Measurements from ENCODE around the gene SEC62.

Gene SEC62

DNA sequence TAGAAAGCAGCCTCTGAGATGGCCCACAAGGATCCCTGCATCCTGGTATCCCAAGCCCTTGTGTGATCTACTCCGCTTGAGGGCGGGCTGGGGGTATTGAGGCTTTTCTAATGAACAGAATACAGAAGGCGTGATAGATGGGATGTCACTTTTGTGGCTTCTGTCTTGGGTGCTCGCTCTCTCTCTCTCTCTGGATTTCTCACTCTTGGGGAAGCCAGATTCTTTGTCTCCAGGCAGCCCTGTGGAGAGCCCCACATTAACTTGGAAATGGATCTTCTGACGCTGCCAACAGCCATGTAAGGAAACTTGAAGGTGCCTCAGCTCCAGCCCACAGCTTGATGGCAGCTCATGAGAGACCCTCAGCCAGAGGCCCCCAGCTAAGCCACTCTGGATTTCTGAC lies 26.9 kb upstream of the SEC62 start:
- TF ChIP-seq ZFX (IDR thresholded peaks at IDR 0.05): no peak
- TF ChIP-seq, protein P1, sequence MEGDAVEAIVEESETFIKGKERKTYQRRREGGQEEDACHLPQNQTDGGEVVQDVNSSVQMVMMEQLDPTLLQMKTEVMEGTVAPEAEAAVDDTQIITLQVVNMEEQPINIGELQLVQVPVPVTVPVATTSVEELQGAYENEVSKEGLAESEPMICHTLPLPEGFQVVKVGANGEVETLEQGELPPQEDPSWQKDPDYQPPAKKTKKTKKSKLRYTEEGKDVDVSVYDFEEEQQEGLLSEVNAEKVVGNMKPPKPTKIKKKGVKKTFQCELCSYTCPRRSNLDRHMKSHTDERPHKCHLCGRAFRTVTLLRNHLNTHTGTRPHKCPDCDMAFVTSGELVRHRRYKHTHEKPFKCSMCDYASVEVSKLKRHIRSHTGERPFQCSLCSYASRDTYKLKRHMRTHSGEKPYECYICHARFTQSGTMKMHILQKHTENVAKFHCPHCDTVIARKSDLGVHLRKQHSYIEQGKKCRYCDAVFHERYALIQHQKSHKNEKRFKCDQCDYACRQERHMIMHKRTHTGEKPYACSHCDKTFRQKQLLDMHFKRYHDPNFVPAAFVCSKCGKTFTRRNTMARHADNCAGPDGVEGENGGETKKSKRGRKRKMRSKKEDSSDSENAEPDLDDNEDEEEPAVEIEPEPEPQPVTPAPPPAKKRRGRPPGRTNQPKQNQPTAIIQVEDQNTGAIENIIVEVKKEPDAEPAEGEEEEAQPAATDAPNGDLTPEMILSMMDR (conservative IDR thresholded peaks at IDR 0.05): no peak
- H3K27ac ChIP-seq: no peak overlapping the region

DNA sequence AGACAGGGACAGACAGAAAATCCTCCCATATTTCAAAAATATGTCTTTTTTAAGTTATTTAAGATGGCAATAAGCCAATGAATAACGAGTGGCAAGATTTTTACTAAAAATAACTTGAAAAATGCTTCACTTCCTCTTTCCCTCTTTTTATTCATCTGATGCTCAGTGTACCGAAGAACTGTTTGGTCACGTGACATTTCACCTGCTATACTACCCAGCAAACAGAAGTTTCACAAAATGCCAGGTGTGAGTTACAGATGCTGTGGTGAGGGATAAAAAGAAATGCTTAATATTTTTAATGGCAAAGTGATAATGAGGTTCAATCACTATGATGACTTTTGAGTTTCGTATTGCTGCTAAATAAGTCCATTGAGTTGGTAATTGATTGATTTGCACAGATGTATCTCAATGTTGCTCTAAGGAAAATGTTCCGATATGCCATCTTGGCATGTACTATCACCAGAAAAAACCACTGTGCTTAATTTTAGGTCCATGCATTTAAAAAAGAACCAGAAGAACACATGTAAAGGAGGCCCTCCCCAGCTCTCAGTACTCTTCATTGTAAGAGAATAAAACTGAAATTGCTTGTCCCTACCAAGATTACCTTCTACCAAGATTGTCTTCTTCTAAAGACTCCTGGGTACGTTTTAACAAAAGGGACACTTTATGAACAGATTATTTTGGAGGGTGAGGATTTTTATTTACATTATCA lies 26.0 kb upstream of the SEC62 start:
- H3K27ac ChIP-seq: no peak overlapping the region

DNA sequence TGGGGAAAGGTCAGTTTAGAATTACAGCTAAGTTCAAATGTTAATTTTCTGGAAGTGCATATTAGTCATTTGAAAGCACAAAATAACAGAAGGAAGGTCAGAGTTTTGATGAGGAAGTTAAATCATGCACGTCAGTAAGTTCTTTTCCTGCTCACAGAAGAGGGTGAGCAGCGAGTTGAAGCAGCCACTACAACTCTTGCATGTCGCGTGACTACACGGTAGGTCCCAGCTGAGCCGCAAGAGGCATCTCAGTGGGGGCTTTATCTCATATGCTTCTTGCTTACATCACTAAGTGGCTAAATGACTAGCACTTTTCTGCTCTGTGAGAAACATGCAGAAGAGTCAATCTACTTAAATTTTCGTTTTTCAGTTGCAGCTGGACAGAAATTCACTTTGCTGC lies 21.3 kb upstream of the SEC62 start:
- TF ChIP-seq, protein P1 (conservative IDR thresholded peaks at IDR 0.05): no peak
- no peak for TF ChIP-seq ZFX (IDR thresholded peaks at IDR 0.05)
- peak overlapping the region; percentile 86 for H3K27ac ChIP-seq

More for the DNA sequence above, 26.0 kb upstream of the SEC62 start:
- no peak for TF ChIP-seq ZFX (IDR thresholded peaks at IDR 0.05)
- TF ChIP-seq, protein P1 (conservative IDR thresholded peaks at IDR 0.05): no peak

DNA sequence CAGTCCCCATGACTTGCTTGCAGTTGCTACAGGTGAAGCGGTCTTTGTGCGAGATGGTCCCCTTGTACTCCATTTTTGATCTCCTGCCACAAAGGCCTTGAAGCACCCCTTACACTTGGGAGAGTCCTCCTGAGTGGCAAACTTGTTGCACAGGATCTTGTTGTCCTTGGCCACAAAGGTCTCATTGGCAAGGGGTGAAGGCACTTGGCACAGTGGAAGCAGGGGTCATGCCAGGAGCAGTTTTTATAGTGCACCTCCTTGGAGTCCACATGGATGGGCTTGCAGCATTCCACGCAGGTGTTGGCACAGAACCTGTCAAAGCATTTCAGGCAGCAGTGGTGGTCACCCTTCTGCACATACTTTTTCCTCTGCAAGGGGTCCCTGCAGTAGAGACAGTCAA lies 20.3 kb upstream of the SEC62 start:
- TF ChIP-seq ZFX (IDR thresholded peaks at IDR 0.05): 0 out of 2 replicates have a peak, but pooled peaks have one; percentile 7
- TF ChIP-seq, protein P1 (conservative IDR thresholded peaks at IDR 0.05): no peak
- H3K27ac ChIP-seq: peak overlapping the region; percentile 86

DNA sequence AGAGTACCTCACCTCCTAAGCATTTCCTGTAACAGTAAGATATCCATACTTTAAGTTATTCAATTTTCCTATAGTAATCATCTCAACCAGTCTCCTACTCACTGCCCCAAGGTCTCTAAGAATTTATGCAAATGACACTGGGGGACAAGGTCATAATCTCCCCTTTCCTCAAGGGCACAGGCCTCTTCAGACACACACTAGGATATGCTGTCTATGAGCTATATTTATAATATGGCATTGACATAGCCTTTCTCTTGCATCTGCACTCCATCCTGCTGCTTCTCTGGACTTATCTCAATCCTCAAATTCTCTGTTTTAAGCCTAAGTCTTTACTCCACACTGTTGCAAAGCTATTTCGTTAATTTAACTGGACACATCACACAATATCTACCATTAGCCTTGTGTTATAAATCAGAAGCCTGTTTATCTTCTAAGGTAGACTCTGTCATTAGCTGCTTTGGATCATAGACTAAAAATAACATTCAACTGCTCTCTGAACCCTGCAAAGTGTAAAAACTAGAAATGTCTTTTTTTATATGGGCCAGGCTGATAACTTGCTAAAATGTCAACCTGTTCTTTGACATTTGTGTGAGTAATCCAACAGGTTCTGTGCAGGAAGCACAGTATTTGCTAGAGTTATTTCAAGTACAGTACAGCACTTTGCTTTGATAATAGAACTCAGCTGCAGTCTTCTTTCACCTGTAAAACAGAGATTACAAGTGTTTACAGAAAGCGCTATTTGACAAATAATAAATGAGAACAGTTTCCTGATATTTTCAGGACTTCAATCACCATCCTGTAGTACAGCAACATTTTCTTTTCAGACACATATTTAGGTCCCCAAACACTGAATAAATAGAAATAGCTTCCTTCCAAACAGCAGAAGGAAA lies 17.8 kb upstream of the SEC62 start:
- TF ChIP-seq, protein P1 (conservative IDR thresholded peaks at IDR 0.05): no peak
- no peak for TF ChIP-seq ZFX (IDR thresholded peaks at IDR 0.05)
- H3K27ac ChIP-seq: peak overlapping the region; percentile 89

DNA sequence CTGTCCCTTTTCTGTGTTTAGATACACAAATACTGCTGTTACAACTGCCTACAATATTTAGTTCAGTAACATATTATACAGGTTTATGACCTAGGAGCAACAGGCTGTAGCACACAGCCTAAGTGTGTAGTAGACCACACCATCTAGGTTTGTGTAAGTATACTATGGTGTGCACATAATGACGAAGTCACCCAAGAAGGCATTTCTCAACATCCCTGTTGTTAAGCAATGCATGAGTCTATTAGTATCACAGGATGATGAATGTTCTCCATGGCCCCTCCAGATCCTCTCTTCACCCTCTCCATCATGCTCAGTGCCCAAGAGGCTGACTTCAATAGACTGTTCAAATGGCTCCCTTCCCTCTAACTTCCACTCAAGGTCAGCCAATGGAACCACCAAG lies 14.6 kb upstream of the SEC62 start:
- H3K27ac ChIP-seq: no peak overlapping the region
- TF ChIP-seq ZFX (IDR thresholded peaks at IDR 0.05): no peak
- TF ChIP-seq, protein P1 (conservative IDR thresholded peaks at IDR 0.05): no peak
